Bronchial epithelial cell (primary cell): ENCODE data around the gene GPAM. TPM values are rescaled to one million over a fixed set of nuclear protein-coding genes. Genes with fewer than 3 reads are reported as not detected.

Source experiments
- DNase-seq: peaks from one replicate; pipeline ENCODE4 v3.0.0-alpha.2; 2010; ENCODE audit warnings: low read depth
- FAIRE-seq: peaks from 2 replicates; lab custom pipeline; 2011; peaks lifted over from hg19 to GRCh38; lab: Jason Lieb, UNC
- H3K27me3 ChIP-seq: 2 replicates; pipeline ENCODE4 v1.5.1; 2011; ENCODE audit warnings: low read length; ENCODE audit not compliant: control insufficient read depth, insufficient read depth
- H3K36me3 ChIP-seq: 2 replicates; pipeline ENCODE4 v1.5.1; 2011; ENCODE audit warnings: low read length; ENCODE audit not compliant: control insufficient read depth, insufficient read depth
- H3K4me3 ChIP-seq: 2 replicates; pipeline ENCODE4 v1.5.1; 2011; ENCODE audit warnings: mild to moderate bottlenecking, low read depth, low read length, control low read depth
- CTCF ChIP-seq: IDR thresholded peaks from 2 replicates; pipeline ENCODE4 v1.5.1; 2011; ENCODE audit warnings: mild to moderate bottlenecking, moderate library complexity, low read length, control low read depth, inconsistent platforms; ENCODE audit not compliant: insufficient read depth, severe bottlenecking
- total RNA-seq: library from RNA; depleted of rRNA; stranded (reverse); fragments of >200 nt; gene quantifications from 2 replicates; pipeline ENCODE4 v1.2.1, GENCODE V29; 2014

The GPAM gene
- total RNA-seq, 1 donor from 2014 or later, result 9.2 TPM

GRCh38 chr10:112213836-112214235, 30.3 kb upstream of the GPAM start:
- TF ChIP-seq CTCF, result no peak

GRCh38 chr10:112213098-112213823, 29.7 kb upstream of the GPAM start:
- no peaks in the 10 kb centered on the region for H3K27me3 ChIP-seq
- DNase-seq (no peak), FAIRE-seq (no peak)
- no peak overlapping the region for H3K4me3 ChIP-seq
- no peaks in the 10 kb centered on the region for H3K36me3 ChIP-seq
- TF ChIP-seq CTCF, result no peak

More at GRCh38 chr10:112213836-112214235, 30.3 kb upstream of the GPAM start:
- FAIRE-seq (no peak), DNase-seq (no peak)
- H3K4me3 ChIP-seq, result no peak overlapping the region
- no peaks in the 10 kb centered on the region for H3K36me3 ChIP-seq
- no peaks in the 10 kb centered on the region for H3K27me3 ChIP-seq

- H3K36me3 ChIP-seq, result no peaks in the 10 kb centered on the region
- no peaks in the 10 kb centered on the region for H3K27me3 ChIP-seq
- no peak overlapping the region for H3K4me3 ChIP-seq
- no peak for DNase-seq
- no peak for FAIRE-seq
- TF ChIP-seq CTCF, result no peak
These were observed 27.1 kb upstream of the GPAM start for GRCh38 chr10:112210666-112211065.

DNA sequence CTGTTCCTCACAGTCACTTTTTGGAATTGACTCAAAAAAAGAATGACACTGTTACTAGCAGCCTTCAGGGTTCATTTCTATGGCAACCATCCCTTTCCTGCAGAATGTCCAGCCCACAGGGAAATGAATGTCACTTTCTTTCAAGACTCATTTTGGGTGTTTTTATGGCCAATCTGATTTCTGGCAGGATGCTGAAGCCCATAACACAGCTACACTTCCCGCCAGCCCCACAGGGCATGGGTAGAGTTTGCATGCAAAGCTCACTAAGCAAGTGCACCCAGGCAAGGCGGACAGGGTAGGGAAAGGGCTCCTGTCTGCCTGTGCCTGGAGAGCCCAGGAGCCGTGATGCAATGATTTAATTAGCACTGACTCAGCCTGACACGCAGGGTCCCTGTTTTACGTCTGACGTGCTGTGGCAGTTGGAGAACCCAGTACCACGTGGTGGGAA, 26.1 kb upstream of the GPAM start:
- no peak for FAIRE-seq
- no peaks in the 10 kb centered on the region for H3K36me3 ChIP-seq
- no peak for DNase-seq
- H3K27me3 ChIP-seq, result no peaks in the 10 kb centered on the region
- TF ChIP-seq CTCF, result no peak
- H3K4me3 ChIP-seq, result no peak overlapping the region

DNA sequence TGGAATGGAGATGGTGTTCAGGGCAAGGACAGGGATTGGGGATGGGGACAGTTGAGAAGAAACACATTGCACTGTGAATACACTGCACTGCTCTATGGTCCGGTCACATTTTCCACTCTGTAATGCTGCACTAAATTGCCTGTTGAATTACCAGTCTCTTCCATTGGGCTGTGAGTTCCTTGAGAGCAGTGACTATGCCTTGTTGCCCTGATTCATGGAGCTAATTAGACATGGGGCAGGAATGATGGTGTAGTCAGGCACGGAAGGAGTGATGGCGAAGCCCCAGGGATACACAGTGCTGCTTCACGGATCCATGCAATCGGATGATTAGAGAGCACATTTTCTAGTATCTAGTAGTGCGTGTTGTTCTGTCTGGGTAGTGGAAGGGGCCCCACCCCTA, 25.4 kb upstream of the GPAM start:
- no peak for DNase-seq
- H3K4me3 ChIP-seq, result no peak overlapping the region
- no peaks in the 10 kb centered on the region for H3K36me3 ChIP-seq
- TF ChIP-seq CTCF, result no peak
- no peak for FAIRE-seq
- no peaks in the 10 kb centered on the region for H3K27me3 ChIP-seq

DNA sequence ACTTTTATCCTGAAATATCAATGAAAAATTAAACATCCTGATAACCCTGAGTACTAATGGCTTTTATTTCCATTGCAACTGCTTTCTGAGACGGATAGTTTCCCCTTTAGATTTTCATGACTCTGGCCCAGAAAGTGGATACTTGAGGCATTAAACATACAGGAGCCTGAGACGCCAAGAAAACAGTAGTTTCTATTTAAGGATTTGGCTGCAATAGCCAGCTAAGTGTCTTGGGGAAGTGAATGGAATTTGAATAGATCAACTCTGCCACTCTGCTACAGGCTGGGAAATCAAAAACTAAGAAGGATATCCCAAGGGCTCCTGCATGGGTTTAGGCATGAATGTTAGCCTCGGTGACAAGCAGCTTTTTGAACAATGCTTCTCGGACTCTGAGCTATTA, 24.7 kb upstream of the GPAM start:
- Histone ChIP-seq H3K4me3 (no peak overlapping the region), H3K36me3 (no peaks in the 10 kb centered on the region), H3K27me3 (no peaks in the 10 kb centered on the region)
- no peak for TF ChIP-seq CTCF
- no peak for DNase-seq
- no peak for FAIRE-seq
